Measurements from ENCODE around the gene IGFN1.

The IGFN1 gene

GRCh38 chr1:201268604-201269151 is 78.1 kb downstream of the IGFN1 start:
- no peak for DNase-seq

GRCh38 chr1:201269281-201269680 is 78.7 kb downstream of the IGFN1 start:
- DNase-seq: no peak

- no peak for DNase-seq
These were observed 79.3 kb downstream of the IGFN1 start for GRCh38 chr1:201269900-201270410.

DNA sequence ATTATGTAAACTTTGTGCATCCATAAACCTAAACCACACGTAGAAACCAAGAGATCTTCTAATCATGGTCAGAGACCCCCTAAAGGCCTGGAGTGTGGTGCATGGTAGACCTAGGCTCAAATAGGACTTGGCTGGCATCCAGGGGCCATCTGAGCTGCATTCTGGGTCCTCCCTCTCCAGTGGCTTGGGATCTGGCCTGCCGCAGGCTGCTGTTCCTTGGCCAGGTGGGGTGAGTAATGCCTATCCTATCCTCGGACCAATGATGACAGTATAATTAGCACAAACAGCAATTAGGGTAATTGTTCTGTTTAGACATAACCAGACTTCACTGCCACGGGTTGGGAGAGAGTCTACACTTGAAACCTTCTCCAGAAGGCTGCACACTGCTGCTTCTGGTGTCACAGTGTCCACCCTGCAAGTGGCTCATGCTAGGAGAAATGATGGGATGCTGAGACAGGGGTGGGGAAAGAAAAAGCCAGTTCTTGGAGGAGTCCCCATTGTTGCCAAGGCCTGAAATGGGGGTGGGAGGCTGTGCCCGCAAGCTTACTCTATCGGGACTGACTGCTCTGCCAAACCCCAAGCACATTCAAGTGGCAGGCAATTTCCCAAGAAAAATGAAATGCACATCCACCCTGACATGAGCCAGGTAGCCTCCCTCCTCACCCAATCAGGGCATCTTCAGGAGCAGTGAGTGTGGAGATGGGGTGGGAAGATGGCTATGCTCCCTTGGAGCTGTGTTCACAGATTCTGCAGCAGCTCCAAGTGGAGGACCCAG is 80.2 kb downstream of the IGFN1 start:
- no peak for DNase-seq

- no peak for DNase-seq
These were observed 82.2 kb downstream of the IGFN1 start for GRCh38 chr1:201272799-201273198.

DNA sequence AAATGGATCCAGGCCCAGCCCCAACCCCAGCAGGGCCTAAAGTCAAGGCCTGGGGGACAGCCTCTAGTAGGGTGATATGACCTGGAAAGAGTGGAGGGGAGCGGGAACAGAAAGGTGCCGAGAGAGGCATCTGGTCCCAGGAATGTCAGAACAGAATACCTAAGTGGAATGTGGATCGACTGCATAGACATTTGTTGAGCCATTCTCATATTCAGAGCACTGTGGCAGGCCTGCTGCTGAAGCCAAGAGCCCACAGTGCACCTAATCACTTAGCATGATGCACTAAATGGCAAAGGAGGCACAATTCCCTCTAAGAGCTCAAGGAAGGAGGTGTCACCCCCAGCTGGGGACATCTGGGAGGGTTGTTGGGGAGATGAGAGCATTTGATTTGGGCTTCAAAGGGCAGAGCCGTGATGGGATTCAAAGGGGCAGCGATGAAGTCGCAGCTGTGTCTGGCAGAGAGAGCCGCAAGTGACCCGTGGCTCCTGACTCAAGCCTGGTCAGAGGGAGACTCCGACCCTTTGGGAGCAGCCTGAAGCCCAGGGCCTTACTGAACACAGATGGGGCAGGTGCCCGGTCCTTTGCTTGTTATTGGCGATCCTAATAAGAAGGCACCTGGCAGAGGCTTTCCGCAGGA is 84.1 kb downstream of the IGFN1 start:
- DNase-seq: no peak

DNA sequence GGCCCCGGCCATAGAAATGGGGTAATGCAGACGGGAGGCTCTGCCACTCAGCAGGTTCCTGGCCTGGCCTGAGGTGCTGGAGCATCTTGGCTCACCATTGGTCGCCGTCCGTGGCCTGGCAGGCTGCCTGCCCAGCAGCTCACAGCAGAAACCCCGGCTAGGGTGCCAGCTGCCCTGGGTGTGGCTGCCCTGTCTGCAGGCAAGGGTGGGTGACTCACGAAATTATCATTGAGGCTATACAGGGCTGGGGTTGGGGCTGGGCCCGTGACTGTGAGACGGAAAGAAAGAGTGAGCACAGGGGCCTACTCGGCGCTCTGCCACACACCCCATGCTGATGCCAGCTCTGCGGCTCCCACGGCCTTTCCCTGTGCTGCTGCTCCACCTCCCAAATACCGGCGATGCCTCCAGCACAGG is 84.6 kb downstream of the IGFN1 start:
- DNase-seq: no peak

DNA sequence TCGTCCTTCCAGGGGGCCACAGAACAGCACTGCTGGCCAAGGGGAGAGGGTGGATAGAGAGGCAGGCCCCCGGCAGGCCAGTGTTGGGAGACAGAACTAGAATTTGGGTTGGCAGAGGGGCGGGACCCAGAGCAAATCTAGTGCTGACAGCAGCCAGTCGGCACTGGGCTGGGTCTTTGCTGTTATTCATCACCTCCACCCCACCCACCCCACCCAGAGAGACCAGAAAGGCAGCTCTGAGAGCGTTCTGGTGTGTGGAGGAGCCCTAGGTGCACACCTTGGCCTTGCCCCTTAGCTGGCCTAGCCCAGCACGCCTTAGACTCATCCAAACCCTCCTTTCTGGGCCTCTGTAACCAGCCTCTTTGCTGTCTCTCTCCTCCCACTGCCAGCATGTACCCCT is 86.3 kb downstream of the IGFN1 start:
- DNase-seq: no peak

GRCh38 chr1:201277441-201277840 is 86.8 kb downstream of the IGFN1 start:
- DNase-seq: no peak
